BE2C (cell line): ENCODE results near the gene TPH2.

ENCODE experiments used
- DNase-seq: peaks from one replicate; pipeline ENCODE4 v3.0.0-alpha.2; 2020
- H3K27me3 ChIP-seq: fragments of 250-450 bp; sonication (Bioruptor Pico); 2 replicates; pipeline ENCODE4 v1.5.1; 2020; ENCODE audit warnings: mild to moderate bottlenecking
- H3K36me3 ChIP-seq: fragments of 250-450 bp; sonication (Bioruptor Pico); 2 replicates; pipeline ENCODE4 v1.5.1; 2020; ENCODE audit warnings: mild to moderate bottlenecking
- H3K4me1 ChIP-seq: fragments of 250-450 bp; sonication (Bioruptor Pico); 2 replicates; pipeline ENCODE4 v1.5.1; 2020
- H3K4me3 ChIP-seq: 2 replicates; pipeline ENCODE4 v1.5.1; 2011; ENCODE audit warnings: low read depth, low read length
- H3K9me3 ChIP-seq: fragments of 250-450 bp; sonication (Bioruptor Pico); 2 replicates; pipeline ENCODE4 v1.5.1; 2020
- TF ChIP-seq, protein P1 (sequence below): IDR thresholded peaks from 2 replicates; pipeline ENCODE4 v1.5.1; 2012; ENCODE audit warnings: mild to moderate bottlenecking, low read depth, low read length

The TPH2 gene

DNA sequence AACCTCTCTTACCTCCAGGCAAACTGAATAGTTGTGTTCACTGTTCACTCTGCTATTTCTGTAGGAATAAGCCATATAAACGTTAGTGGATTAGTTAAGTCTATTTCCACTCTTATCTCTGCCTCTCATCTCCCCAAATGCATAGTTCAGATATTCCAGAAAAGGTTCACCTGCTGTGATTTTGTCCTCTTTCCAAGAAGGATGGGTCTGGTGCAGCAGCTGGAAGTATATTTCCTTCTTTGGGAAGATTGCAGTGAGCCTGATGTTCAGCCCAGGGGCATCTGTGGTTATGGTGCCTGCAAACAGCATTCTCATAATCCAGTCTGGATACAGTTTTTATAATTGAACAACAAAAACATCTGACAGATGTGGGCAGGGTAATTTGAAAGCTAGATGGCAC lies 97.7 kb downstream of the TPH2 start:
- TF ChIP-seq, protein P1, sequence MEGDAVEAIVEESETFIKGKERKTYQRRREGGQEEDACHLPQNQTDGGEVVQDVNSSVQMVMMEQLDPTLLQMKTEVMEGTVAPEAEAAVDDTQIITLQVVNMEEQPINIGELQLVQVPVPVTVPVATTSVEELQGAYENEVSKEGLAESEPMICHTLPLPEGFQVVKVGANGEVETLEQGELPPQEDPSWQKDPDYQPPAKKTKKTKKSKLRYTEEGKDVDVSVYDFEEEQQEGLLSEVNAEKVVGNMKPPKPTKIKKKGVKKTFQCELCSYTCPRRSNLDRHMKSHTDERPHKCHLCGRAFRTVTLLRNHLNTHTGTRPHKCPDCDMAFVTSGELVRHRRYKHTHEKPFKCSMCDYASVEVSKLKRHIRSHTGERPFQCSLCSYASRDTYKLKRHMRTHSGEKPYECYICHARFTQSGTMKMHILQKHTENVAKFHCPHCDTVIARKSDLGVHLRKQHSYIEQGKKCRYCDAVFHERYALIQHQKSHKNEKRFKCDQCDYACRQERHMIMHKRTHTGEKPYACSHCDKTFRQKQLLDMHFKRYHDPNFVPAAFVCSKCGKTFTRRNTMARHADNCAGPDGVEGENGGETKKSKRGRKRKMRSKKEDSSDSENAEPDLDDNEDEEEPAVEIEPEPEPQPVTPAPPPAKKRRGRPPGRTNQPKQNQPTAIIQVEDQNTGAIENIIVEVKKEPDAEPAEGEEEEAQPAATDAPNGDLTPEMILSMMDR, result no peak
- Histone ChIP-seq H3K4me3 (no peak overlapping the region), H3K4me1 (no peaks in the 10 kb centered on the region), H3K27me3 (peaks cover 16% of the 10 kb centered on the region; the same call in 1 of the 2 replicates), H3K9me3 (no peaks in the 10 kb centered on the region), H3K36me3 (no peaks in the 10 kb centered on the region)
- DNase-seq, result no peak

DNA sequence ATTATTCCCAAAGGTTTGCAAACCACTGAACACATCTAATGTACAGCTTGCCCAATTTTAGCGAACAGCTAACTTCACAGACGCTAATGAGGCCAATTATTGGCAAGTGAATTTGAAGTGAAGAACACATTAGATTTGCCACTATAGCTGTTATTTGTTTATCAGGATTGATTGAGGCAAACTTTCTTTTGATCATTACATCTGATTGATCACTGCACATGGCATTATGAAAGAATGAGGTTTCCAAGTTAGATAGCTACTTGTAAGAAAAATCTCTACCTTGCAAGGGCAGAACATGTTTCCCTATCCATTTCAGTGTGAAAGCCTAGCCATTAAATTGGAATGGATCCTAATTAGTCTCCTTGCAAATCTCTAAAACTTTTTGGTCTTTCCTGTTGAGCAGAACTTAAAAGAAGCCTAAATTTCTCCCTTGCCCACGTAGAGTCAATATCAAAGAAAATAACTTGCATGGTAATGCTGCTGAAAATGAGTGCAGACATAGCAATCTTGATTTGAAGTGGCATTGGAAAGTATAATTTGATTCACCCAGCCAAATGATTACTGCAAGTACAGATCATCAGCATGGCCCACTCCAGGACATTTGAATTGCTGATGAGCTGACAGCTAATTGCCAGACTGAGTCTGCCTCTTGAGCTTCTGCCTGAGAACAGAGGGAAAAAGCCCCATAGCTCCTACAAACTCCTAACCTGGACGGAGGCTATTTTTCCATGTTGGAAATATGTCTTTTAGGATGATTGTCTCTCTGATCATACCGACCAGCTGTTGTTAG lies 98.6 kb downstream of the TPH2 start:
- H3K4me3 ChIP-seq, result no peak overlapping the region
- H3K36me3 ChIP-seq, result no peaks in the 10 kb centered on the region
- no peak for DNase-seq
- peaks cover 8% of the 10 kb centered on the region; the same call in 1 of the 2 replicates for H3K27me3 ChIP-seq
- H3K4me1 ChIP-seq, result no peaks in the 10 kb centered on the region
- no peaks in the 10 kb centered on the region for H3K9me3 ChIP-seq
- TF ChIP-seq, protein P1, result no peak

DNA sequence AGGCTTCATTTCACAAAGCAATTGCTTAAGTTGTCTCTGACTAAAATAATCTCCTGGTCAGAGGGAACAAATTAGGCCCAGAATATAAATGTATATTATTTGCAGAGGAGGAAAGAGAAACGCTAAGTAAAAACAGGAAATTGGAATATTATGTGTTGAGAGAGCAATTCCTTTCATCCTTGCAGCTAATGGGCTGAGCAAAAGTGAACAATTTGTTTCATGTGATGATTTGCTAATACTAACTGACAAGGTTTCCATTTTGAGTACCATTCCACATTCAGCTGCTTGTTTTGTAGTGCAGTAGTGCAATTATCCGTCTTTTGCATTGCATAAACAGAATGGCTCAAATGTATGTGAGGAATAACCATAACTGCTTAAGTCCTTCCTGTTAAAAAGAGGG lies 103.2 kb downstream of the TPH2 start:
- Histone ChIP-seq H3K9me3 (no peaks in the 10 kb centered on the region), H3K27me3 (no peaks in the 10 kb centered on the region), H3K36me3 (no peaks in the 10 kb centered on the region), H3K4me3 (no peak overlapping the region), H3K4me1 (no peaks in the 10 kb centered on the region)
- TF ChIP-seq, protein P1, result no peak
- no peak for DNase-seq

DNA sequence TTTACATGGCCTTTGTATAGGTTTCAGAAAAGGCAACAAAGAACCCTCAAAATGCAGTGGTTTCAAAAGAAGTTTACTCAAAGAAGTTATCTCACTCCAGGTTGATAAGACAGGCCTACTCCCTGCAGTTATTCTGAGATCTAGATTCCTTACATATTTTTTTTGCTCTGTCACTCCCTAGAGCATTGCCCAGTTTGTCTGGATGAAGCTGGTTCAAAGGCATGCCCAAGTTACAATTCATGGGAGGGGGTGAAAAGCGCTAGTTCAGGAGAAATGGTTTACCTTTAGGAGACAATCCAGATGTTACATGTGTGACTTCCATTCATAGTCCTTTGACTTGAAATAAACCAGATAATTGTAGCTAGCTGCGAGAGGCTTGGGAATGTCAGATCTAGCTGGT lies 115.0 kb downstream of the TPH2 start:
- H3K27me3 ChIP-seq, result peaks cover 40% of the 10 kb centered on the region
- DNase-seq, result no peak

DNA sequence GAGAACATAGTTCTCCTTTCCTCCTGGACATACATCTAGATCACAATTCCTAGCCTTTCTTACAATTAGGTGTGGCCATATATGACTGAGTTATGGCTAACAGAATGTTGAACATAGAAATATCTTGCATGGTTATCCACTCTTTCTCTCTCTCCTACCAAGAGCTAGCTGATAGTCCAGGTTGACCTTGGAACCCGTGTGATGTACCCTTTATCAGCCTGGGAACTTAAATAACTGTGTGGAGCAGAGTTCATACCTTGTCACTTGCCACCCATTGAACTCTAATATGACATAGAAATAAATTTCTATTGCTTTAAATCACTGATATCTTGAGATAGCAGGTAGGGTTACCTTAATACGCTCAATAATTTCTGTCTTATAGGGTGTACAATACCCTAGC lies 115.9 kb downstream of the TPH2 start:
- DNase-seq, result no peak
- no peaks in the 10 kb centered on the region for H3K4me1 ChIP-seq
- TF ChIP-seq, protein P1, result no peak
- H3K36me3 ChIP-seq, result no peaks in the 10 kb centered on the region
- no peak overlapping the region for H3K4me3 ChIP-seq
- no peaks in the 10 kb centered on the region for H3K9me3 ChIP-seq
- H3K27me3 ChIP-seq, result peaks cover 36% of the 10 kb centered on the region

More for the DNA sequence above, 115.0 kb downstream of the TPH2 start:
- H3K4me1 ChIP-seq, result no peaks in the 10 kb centered on the region
- no peak overlapping the region for H3K4me3 ChIP-seq
- no peaks in the 10 kb centered on the region for H3K36me3 ChIP-seq
- no peaks in the 10 kb centered on the region for H3K9me3 ChIP-seq
- TF ChIP-seq, protein P1, result no peak

DNA sequence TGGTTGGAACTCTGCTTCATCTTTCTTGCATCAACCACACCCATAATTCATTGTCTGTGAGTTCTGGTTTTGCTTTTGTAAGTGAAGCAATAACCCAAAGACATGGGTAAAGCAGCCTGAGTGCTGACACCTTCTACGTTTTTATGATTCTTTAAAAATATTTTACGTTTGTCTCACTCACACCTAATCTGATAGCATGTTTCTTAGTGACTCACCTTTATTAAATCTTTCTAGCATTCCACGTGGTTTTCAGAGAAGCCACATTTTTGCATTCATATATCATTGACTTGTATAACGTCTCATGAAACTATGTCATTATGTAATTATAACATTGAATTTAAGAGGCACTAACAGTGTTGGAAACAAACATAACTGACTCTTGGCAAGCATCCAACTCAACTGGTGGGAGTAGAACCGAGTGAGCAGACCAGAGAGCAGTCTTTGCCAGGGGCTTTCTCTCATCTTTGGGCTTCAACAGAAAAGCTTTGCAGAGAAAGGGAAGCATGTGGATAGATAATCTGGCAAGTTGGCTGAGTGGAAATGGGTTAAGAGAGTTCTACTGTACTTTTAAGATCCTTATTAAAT lies 118.8 kb downstream of the TPH2 start:
- DNase-seq, result no peak
- Histone ChIP-seq H3K4me1 (no peaks in the 10 kb centered on the region), H3K36me3 (no peaks in the 10 kb centered on the region), H3K4me3 (no peak overlapping the region), H3K9me3 (no peaks in the 10 kb centered on the region), H3K27me3 (peaks cover 11% of the 10 kb centered on the region)
- TF ChIP-seq, protein P1, result no peak
